Measurements from ENCODE around the gene PLPPR4.
"Not testable (repeated sequence)": the region's sequence is repeated elsewhere in the genome, so short reads cannot be mapped to it uniquely, and the experiment has no call there.

The PLPPR4 gene

GRCh38 chr1:99232172-99232571, 32.1 kb upstream of the PLPPR4 start:
- no peak overlapping the region for H3K4me3 ChIP-seq (ENCODE audit: low read depth in 1 of 2, low read length in 2 of 2)
- H3K9me3 ChIP-seq (ENCODE audit: control insufficient read depth in 1 of 2, low read length in 2 of 2), result no peaks in the 10 kb centered on the region
- no peaks in the 10 kb centered on the region for H3K27me3 ChIP-seq (ENCODE audit: control insufficient read depth in 1 of 2, insufficient read depth in 2 of 2, low read length in 2 of 2)
- no peaks in the 10 kb centered on the region for H3K36me3 ChIP-seq (ENCODE audit: control insufficient read depth in 1 of 2, insufficient read depth in 2 of 2, low read length in 2 of 2)
- no peak overlapping the region for H3K9ac ChIP-seq (ENCODE audit: low read depth in 1 of 2, low read length in 2 of 2)
- H3K4me1 ChIP-seq (ENCODE audit: control insufficient read depth in 1 of 2, insufficient read depth in 2 of 2, low read length in 2 of 2), result no peaks in the 10 kb centered on the region
- no peak overlapping the region for H3K27ac ChIP-seq (ENCODE audit: low read depth, low read length)

DNA sequence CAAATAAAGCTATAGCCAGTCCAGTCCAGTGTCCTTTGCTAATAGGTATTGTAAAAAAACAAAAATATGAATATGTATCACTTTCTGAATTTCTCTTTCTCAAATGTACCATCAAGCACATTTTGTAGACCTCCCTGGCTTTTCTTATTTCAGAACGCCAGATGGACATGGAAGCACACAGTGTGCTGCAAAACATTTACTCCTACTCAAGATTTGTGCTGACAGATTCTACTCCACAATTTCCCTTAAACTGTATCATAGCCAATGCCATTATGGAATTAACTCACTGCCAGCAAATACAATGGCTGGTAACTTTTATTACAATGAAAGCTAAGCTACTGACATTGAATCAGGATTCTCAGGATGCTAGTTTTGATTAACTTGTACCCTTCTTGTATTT, 30.8 kb upstream of the PLPPR4 start:
- no peaks in the 10 kb centered on the region for H3K36me3 ChIP-seq (ENCODE audit: control insufficient read depth in 1 of 2, insufficient read depth in 2 of 2, low read length in 2 of 2)
- no peak overlapping the region for H3K27ac ChIP-seq (ENCODE audit: low read depth, low read length)
- no peaks in the 10 kb centered on the region for H3K9me3 ChIP-seq (ENCODE audit: control insufficient read depth in 1 of 2, low read length in 2 of 2)
- H3K4me1 ChIP-seq (ENCODE audit: control insufficient read depth in 1 of 2, insufficient read depth in 2 of 2, low read length in 2 of 2), result no peaks in the 10 kb centered on the region
- no peak overlapping the region for H3K4me3 ChIP-seq (ENCODE audit: low read depth in 1 of 2, low read length in 2 of 2)
- H3K27me3 ChIP-seq (ENCODE audit: control insufficient read depth in 1 of 2, insufficient read depth in 2 of 2, low read length in 2 of 2), result no peaks in the 10 kb centered on the region
- no peak overlapping the region for H3K9ac ChIP-seq (ENCODE audit: low read depth in 1 of 2, low read length in 2 of 2)

- Histone ChIP-seq H3K9ac (ENCODE audit: low read depth in 1 of 2, low read length in 2 of 2) (no peak overlapping the region), H3K9me3 (ENCODE audit: control insufficient read depth in 1 of 2, low read length in 2 of 2) (no peaks in the 10 kb centered on the region), H3K27ac (ENCODE audit: low read depth, low read length) (no peak overlapping the region), H3K36me3 (ENCODE audit: control insufficient read depth in 1 of 2, insufficient read depth in 2 of 2, low read length in 2 of 2) (no peaks in the 10 kb centered on the region), H3K4me1 (ENCODE audit: control insufficient read depth in 1 of 2, insufficient read depth in 2 of 2, low read length in 2 of 2) (no peaks in the 10 kb centered on the region), H3K27me3 (ENCODE audit: control insufficient read depth in 1 of 2, insufficient read depth in 2 of 2, low read length in 2 of 2) (no peaks in the 10 kb centered on the region), H3K4me3 (ENCODE audit: low read depth in 1 of 2, low read length in 2 of 2) (no peak overlapping the region)
Measured at GRCh38 chr1:99236756-99237155, 27.5 kb upstream of the PLPPR4 start.

DNA sequence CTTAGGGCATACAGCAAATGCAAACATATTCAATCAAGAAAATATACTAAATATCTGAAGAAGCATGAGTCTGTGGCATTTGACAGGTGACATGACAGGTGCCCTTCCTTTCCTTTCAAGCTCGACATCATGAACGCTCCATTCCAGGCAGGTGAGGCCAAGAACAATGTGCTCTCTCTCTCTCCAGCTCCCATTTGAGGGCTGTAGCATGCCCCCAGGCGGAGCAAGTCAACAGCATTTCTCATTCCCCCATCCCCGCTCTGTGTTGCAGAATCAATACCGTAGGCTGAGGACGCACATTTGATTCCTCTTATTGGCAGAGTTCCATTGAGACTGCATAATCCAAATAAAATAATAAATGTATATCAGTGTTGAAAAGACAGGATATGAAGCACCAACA, 24.6 kb upstream of the PLPPR4 start:
- H3K36me3 ChIP-seq (ENCODE audit: control insufficient read depth in 1 of 2, insufficient read depth in 2 of 2, low read length in 2 of 2), result no peaks in the 10 kb centered on the region
- no peaks in the 10 kb centered on the region for H3K4me1 ChIP-seq (ENCODE audit: control insufficient read depth in 1 of 2, insufficient read depth in 2 of 2, low read length in 2 of 2)
- no peaks in the 10 kb centered on the region for H3K27me3 ChIP-seq (ENCODE audit: control insufficient read depth in 1 of 2, insufficient read depth in 2 of 2, low read length in 2 of 2)
- no peak overlapping the region for H3K27ac ChIP-seq (ENCODE audit: low read depth, low read length)
- no peaks in the 10 kb centered on the region for H3K9me3 ChIP-seq (ENCODE audit: control insufficient read depth in 1 of 2, low read length in 2 of 2)
- H3K9ac ChIP-seq (ENCODE audit: low read depth in 1 of 2, low read length in 2 of 2), result no peak overlapping the region
- no peak overlapping the region for H3K4me3 ChIP-seq (ENCODE audit: low read depth in 1 of 2, low read length in 2 of 2)

DNA sequence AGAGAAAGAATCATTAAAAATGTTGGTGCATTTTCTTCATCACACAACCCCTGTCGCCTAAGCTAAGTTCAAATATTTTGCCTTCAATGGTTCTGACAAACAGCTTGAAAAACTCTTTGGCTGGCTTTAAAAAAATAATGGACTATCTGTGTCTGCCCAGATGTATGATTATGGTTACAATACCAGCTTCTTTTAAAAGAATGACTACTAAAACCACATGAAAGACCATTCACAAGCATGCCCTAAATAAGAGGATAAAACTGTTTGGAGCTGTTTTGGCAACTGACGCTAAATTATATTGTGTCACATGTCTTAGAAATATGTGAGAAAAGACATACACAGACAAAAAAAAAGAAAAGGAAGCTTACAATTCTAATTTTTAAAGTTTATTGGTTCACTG, 23.7 kb upstream of the PLPPR4 start:
- H3K36me3 ChIP-seq (ENCODE audit: control insufficient read depth in 1 of 2, insufficient read depth in 2 of 2, low read length in 2 of 2), result no peaks in the 10 kb centered on the region

GRCh38 chr1:99246152-99246551, 18.1 kb upstream of the PLPPR4 start:
- H3K9ac ChIP-seq (ENCODE audit: low read depth in 1 of 2, low read length in 2 of 2), result no peak overlapping the region
- H3K9me3 ChIP-seq (ENCODE audit: control insufficient read depth in 1 of 2, low read length in 2 of 2), result no peaks in the 10 kb centered on the region
- H3K27me3 ChIP-seq (ENCODE audit: control insufficient read depth in 1 of 2, insufficient read depth in 2 of 2, low read length in 2 of 2), result no peaks in the 10 kb centered on the region
- no peaks in the 10 kb centered on the region for H3K36me3 ChIP-seq (ENCODE audit: control insufficient read depth in 1 of 2, insufficient read depth in 2 of 2, low read length in 2 of 2)
- H3K4me1 ChIP-seq (ENCODE audit: control insufficient read depth in 1 of 2, insufficient read depth in 2 of 2, low read length in 2 of 2), result no peaks in the 10 kb centered on the region
- H3K27ac ChIP-seq (ENCODE audit: low read depth, low read length), result no peak overlapping the region
- H3K4me3 ChIP-seq (ENCODE audit: low read depth in 1 of 2, low read length in 2 of 2), result no peak overlapping the region

More for the DNA sequence above, 23.7 kb upstream of the PLPPR4 start:
- Histone ChIP-seq H3K9me3 (ENCODE audit: control insufficient read depth in 1 of 2, low read length in 2 of 2) (no peaks in the 10 kb centered on the region), H3K9ac (ENCODE audit: low read depth in 1 of 2, low read length in 2 of 2) (no peak overlapping the region), H3K4me1 (ENCODE audit: control insufficient read depth in 1 of 2, insufficient read depth in 2 of 2, low read length in 2 of 2) (no peaks in the 10 kb centered on the region), H3K27ac (ENCODE audit: low read depth, low read length) (no peak overlapping the region), H3K27me3 (ENCODE audit: control insufficient read depth in 1 of 2, insufficient read depth in 2 of 2, low read length in 2 of 2) (no peaks in the 10 kb centered on the region), H3K4me3 (ENCODE audit: low read depth in 1 of 2, low read length in 2 of 2) (no peak overlapping the region)

GRCh38 chr1:99247199-99247598, 17.1 kb upstream of the PLPPR4 start:
- no peak overlapping the region for H3K4me3 ChIP-seq (ENCODE audit: low read depth in 1 of 2, low read length in 2 of 2)
- H3K9me3 ChIP-seq (ENCODE audit: control insufficient read depth in 1 of 2, low read length in 2 of 2), result no peaks in the 10 kb centered on the region
- no peaks in the 10 kb centered on the region for H3K27me3 ChIP-seq (ENCODE audit: control insufficient read depth in 1 of 2, insufficient read depth in 2 of 2, low read length in 2 of 2)
- no peak overlapping the region for H3K27ac ChIP-seq (ENCODE audit: low read depth, low read length)
- no peak overlapping the region for H3K9ac ChIP-seq (ENCODE audit: low read depth in 1 of 2, low read length in 2 of 2)
- H3K4me1 ChIP-seq (ENCODE audit: control insufficient read depth in 1 of 2, insufficient read depth in 2 of 2, low read length in 2 of 2), result no peaks in the 10 kb centered on the region
- no peaks in the 10 kb centered on the region for H3K36me3 ChIP-seq (ENCODE audit: control insufficient read depth in 1 of 2, insufficient read depth in 2 of 2, low read length in 2 of 2)

DNA sequence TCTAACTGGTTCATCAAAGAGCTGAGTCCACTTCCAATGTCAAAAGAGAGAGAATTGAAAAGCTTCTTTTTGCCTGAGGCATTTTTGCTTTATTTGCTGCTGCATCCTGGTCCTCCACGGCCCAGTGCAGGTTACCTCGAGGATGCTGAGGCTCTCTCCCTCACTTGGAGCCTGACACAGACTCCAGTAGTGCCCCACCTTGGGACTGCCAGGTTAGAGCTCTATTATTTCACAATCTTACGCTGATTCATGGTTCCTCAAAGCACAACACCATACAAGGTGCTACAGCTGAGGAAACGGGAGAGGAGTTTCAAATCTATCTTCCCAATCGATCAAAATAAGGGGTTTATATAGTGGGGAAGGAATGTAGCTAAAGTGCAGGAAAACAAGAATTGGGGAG, 13.6 kb upstream of the PLPPR4 start:
- H3K9me3 ChIP-seq (ENCODE audit: control insufficient read depth in 1 of 2, low read length in 2 of 2), result no peaks in the 10 kb centered on the region
- H3K4me3 ChIP-seq (ENCODE audit: low read depth in 1 of 2, low read length in 2 of 2), result no peak overlapping the region
- H3K36me3 ChIP-seq (ENCODE audit: control insufficient read depth in 1 of 2, insufficient read depth in 2 of 2, low read length in 2 of 2), result no peaks in the 10 kb centered on the region
- no peaks in the 10 kb centered on the region for H3K27me3 ChIP-seq (ENCODE audit: control insufficient read depth in 1 of 2, insufficient read depth in 2 of 2, low read length in 2 of 2)
- no peak overlapping the region for H3K27ac ChIP-seq (ENCODE audit: low read depth, low read length)
- no peaks in the 10 kb centered on the region for H3K4me1 ChIP-seq (ENCODE audit: control insufficient read depth in 1 of 2, insufficient read depth in 2 of 2, low read length in 2 of 2)
- H3K9ac ChIP-seq (ENCODE audit: low read depth in 1 of 2, low read length in 2 of 2), result no peak overlapping the region

DNA sequence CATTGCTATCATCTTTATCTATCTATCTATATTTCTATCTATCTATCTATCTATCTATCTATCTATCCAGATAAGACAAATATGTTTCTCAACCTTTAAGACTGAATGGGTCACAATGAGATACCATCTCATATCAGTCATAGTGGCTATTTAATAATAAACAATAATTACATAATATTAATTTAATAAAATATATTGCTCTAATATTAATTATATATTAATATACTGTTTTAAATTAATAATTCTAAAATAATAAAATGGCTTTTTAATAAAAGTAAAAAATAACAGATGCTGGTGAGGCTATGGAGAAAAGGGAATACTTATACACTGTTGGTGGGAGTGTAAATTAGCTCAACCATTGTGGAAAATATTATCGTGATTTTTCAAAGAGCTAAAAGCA, 13.0 kb upstream of the PLPPR4 start:
- no peaks in the 10 kb centered on the region for H3K9me3 ChIP-seq (ENCODE audit: control insufficient read depth in 1 of 2, low read length in 2 of 2)
- H3K4me3 ChIP-seq (ENCODE audit: low read depth in 1 of 2, low read length in 2 of 2), result no peak overlapping the region
- no peak overlapping the region for H3K27ac ChIP-seq (ENCODE audit: low read depth, low read length)
- no peaks in the 10 kb centered on the region for H3K36me3 ChIP-seq (ENCODE audit: control insufficient read depth in 1 of 2, insufficient read depth in 2 of 2, low read length in 2 of 2)
- no peak overlapping the region for H3K9ac ChIP-seq (ENCODE audit: low read depth in 1 of 2, low read length in 2 of 2)
- H3K27me3 ChIP-seq (ENCODE audit: control insufficient read depth in 1 of 2, insufficient read depth in 2 of 2, low read length in 2 of 2), result no peaks in the 10 kb centered on the region
- no peaks in the 10 kb centered on the region for H3K4me1 ChIP-seq (ENCODE audit: control insufficient read depth in 1 of 2, insufficient read depth in 2 of 2, low read length in 2 of 2)

DNA sequence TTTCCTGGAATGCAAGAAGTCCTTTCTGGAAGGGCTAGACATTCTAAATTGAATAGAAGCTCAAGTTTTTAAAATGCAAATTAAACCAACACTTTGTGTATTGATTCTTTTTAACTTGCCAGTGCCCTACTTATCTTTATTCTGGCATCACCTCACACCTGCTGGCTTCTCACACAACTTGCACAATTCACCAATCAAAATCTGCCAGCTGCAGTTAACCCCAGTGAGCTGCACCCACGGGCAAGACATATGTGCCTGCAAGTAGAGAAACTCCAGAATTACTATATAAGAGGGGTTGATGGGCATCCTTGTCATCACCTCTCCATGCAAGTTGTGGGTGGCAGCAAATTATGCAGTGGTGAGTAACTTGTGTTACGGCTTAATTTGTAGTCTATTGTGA, 11.7 kb upstream of the PLPPR4 start:
- Histone ChIP-seq H3K9ac (ENCODE audit: low read depth in 1 of 2, low read length in 2 of 2) (no peak overlapping the region), H3K4me1 (ENCODE audit: control insufficient read depth in 1 of 2, insufficient read depth in 2 of 2, low read length in 2 of 2) (no peaks in the 10 kb centered on the region), H3K9me3 (ENCODE audit: control insufficient read depth in 1 of 2, low read length in 2 of 2) (no peaks in the 10 kb centered on the region), H3K27ac (ENCODE audit: low read depth, low read length) (no peak overlapping the region), H3K27me3 (ENCODE audit: control insufficient read depth in 1 of 2, insufficient read depth in 2 of 2, low read length in 2 of 2) (no peaks in the 10 kb centered on the region), H3K36me3 (ENCODE audit: control insufficient read depth in 1 of 2, insufficient read depth in 2 of 2, low read length in 2 of 2) (no peaks in the 10 kb centered on the region), H3K4me3 (ENCODE audit: low read depth in 1 of 2, low read length in 2 of 2) (no peak overlapping the region)

DNA sequence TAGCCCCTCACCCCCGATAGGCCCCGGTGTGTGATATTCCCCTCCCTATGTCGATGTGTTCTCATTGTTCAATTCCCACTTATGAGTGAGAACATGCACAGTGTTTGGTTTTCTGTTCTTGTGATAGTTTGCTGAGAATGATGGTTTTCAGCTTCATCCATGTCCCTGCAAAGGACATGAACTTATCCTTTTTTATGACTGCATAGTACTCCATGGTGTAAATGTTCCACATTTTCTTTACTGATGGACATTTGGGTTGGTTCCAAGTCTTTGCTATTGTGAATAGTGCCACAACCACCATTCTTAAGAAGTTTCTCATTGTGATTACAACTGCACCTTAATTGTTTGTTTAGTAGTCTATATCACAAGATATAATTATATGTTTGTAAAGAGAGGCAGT, 3.9 kb upstream of the PLPPR4 start:
- not testable (repeated sequence) for H3K4me3 ChIP-seq (ENCODE audit: low read depth in 1 of 2, low read length in 2 of 2); H3K9ac ChIP-seq (ENCODE audit: low read depth in 1 of 2, low read length in 2 of 2); H3K27ac ChIP-seq (ENCODE audit: low read depth, low read length); H3K9me3 ChIP-seq (ENCODE audit: control insufficient read depth in 1 of 2, low read length in 2 of 2); H3K36me3 ChIP-seq (ENCODE audit: control insufficient read depth in 1 of 2, insufficient read depth in 2 of 2, low read length in 2 of 2); H3K4me1 ChIP-seq (ENCODE audit: control insufficient read depth in 1 of 2, insufficient read depth in 2 of 2, low read length in 2 of 2)
- H3K27me3 ChIP-seq (ENCODE audit: control insufficient read depth in 1 of 2, insufficient read depth in 2 of 2, low read length in 2 of 2), result peaks cover 12 to 17% of the 10 kb centered on the region in 2 donors
